Dedifferentiated amniotic fluid mesenchymal stem cell (primary cell): ENCODE measurements around the gene TLR10.

Experiments
- DNase-seq: peaks from one replicate; pipeline ENCODE4 v3.0.0-alpha.2; 2016; ENCODE audit errors: extremely low spot score

TLR10 gene

DNA sequence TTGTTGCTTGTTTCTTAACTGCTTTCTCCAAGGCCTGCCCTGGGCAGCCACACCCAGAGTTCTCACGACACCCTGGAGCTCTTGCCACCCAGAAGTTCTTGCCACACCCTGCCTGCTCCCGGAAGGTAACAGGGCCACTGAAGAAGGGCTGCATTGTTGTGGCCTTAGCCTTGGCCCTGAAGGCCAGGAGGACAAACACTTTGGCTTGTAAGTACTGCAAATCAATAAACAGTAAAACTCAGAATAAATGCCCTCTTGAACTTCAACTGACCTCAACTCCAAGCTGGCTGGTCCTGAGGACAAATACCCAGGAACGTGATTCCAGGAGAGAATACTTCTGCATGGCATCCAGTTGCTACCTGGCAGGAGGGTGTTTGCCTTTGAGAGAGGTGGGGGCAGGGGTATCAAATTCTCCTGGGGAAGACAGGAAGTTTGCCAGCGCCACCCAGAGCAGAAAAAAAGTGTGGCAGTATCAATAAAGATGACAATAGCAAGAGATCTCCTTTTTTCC lies 54.1 kb downstream of the TLR10 start:
- DNase-seq = no peak

DNA sequence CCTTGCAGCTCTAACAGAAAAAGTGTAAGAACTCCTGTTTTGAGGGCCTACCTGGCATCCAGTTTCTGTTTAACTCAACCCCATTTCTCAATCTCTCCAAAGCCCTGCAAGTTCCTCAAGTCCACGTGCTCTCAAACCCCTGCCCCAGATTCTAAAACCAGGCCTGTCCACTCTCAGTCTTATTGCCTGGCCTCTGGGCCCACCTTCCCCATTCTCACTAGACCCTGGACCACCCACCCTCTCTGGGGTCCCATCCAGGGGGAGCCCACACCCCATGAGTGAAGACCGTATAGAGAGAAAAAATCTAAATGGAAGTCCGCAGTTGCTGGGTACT lies 58.3 kb downstream of the TLR10 start:
- DNase-seq = no peak

DNA sequence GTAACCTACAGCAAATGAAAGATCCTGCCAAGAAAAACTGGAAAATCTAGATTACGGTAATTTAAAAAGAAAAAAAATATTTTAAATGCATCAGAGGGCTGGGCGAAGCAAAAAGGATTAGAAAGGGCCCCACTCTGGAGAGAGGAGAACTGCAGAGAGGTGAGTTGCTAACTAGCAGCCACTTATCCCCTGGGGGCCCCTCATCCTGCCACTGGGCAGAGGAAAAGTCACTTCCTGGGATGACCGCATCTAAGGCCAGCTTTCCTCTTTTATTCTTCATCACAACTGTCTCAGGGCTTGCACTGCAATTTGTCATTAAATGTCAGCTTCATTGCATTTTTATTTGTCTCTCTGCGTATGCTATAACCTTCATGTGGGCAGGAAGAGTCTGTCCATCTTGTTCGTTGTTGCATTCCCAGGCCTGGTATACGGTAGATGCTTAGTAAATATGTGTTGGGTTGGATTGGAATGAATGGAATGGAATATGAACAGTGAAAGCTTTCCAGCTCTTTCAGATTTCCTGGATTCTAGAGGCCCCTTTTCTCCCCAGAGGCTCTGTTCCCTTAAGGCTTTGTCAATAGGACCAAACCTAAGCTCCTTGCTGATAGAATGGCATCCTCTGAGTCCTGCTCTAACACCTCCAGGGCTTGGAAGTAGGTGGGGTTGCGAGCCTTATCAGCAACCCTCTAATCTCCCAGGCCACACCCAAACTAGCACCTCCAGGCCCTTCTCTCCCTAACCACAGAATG lies 58.9 kb downstream of the TLR10 start:
- DNase-seq = peak; percentile 38

DNA sequence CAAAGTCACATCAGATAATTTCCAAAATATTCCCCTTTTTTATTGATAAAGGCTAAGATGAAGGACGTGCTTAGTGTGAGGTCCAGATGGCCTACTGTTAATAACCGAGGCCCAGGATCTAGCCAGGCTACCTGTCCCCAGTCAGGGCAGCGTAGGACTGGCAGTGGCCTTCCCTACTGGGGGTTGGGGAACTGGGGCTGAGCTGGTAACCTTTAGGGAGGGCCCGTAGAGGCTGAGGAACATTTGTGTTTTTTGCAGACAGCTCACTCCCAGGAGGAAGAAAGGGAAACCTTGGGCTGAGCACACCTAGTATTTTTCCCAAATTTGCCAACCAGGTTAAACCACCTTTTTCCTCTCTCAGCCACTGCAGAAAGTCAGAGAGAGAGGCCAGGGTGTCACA lies 59.7 kb downstream of the TLR10 start:
- no peak for DNase-seq
